Mononuclear cell (primary cell): Measurements from ENCODE around the gene MMP14. TPM values are rescaled to one million over a fixed set of nuclear protein-coding genes. Genes with fewer than 3 reads are reported as not detected.
"Not testable (repeated sequence)": the region's sequence is repeated elsewhere in the genome, so short reads cannot be mapped to it uniquely, and the experiment has no call there.

Experiments used
- H3K27me3 ChIP-seq: 2 replicates; pipeline ENCODE4 v1.6.0; 2011; ENCODE audit warnings: low read length, control low read depth; ENCODE audit not compliant: insufficient read depth
- H3K4me1 ChIP-seq: 2 replicates; pipeline ENCODE4 v1.5.1; 2011; ENCODE audit warnings: mild to moderate bottlenecking, low read length, control low read depth; ENCODE audit not compliant: insufficient read depth
- H3K4me3 ChIP-seq: 2 replicates; pipeline ENCODE4 v1.5.1; 2011; ENCODE audit warnings: mild to moderate bottlenecking, low read length, moderate library complexity
- H3K9me3 ChIP-seq: 2 replicates; pipeline ENCODE4 v1.5.1; 2011; ENCODE audit warnings: low read depth, mild to moderate bottlenecking, control low read depth, low read length
- total RNA-seq: library from RNA; depleted of rRNA; stranded (reverse); fragments of >200 nt; gene quantifications from one replicate; pipeline ENCODE4 v1.2.3, GENCODE V29; 2012

Gene MMP14
- total RNA-seq, 1 donor = 2.9 TPM

DNA sequence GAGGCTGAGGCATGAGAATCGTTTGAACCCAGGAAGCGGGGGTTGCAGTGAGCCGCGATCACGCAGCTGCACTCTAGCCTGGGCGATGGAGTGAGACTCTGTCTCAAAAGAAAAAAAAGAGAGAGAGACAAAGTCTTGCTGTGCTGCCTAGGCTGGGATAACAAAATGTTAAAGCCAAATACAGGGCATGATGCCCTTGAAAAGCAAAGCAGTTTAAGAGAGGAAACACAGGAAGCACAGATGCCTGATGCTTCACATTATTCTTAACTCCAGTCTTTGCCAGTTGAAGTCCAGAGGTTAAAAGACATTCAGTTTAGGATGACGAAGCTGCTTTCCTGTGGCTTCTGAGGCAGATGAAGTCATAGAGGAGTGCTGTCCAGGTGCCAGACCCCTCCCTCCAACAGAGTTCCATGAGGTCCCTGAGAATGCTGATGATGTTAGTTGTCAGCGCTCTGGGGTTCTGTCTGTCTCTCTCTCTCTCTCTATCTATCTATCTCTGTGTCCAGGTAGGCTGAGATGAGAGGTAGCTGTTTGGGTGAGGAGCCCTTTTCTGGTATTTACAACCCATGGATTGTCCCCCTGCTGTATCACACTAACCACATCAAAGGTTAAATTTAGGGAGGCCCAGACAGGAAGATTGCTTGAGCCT, 11.6 kb upstream of the MMP14 start:
- Histone ChIP-seq H3K27me3 (no peaks in the 10 kb centered on the region), H3K4me1 (peaks cover 38% of the 10 kb centered on the region), H3K9me3 (no peaks in the 10 kb centered on the region), H3K4me3 (no peak overlapping the region)

DNA sequence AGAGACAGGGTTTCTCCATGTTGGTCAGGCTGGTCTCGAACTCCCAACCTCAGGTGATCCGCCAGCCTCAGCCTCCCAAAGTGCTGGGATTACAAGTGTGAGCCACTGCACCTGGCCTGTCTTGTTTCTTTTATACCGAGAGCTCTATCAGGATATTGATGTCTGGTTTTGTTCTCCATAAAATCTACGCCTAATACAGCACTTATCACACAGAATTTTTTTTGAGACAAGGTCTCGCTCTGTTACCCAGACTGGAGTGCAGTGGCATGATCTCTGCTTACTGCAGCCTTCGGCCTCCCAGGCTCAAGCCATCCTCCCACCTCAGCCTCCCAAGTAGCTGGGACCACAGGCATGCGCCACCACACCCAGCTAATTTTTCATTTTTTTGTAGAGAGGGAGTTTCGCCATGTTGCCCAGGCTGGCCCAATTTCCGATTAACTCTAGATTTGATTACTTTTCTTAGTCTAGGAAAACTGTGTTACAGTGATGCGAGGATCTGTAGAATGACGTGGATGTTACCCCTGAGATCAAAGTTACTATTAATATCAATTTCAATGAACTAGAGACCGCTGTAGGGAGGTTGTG, 7.2 kb upstream of the MMP14 start:
- not testable (repeated sequence) for H3K27me3 ChIP-seq, H3K9me3 ChIP-seq
- Histone ChIP-seq H3K4me1 (peaks cover 30% of the 10 kb centered on the region), H3K4me3 (peak overlapping the region; percentile 94)

DNA sequence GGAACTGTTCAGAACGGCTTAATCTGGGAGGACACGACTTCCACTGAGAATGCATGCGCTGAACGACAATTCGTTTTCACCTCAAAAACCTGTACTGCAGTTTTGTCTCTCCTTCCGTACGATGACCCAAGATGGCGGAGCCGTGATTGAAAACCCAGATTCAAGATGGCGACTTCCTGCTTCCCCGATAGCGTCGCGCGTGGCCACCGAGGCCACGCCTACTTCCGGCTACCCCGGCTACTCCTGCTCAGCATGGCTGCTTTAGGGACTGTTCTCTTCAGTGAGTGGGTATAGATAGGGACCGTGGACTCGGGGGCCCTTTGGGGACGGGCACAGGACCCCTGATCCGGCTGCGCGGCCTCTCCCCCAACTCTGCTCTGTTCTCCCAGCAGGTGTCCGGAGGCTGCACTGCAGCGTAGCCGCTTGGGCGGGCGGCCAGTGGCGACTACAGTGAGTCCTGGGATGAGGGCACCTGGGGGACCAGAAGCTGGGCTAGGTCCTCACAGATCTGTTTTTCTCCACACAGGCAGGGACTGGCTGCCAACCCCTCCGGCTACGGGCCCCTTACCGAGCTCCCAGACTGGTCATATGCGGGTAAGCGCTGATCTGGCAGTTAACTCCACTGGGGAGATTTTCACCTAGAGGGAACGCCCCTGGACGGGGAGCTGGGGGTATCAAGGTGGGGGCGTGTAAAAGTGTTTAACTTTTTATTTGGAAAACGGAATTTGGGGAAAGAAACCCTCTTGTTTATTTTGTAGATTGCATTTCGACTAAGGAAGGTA, 6.5 kb upstream of the MMP14 start, which contains the start of gene MRPL52:
MRPL52 (plus strand) TSS at position 227 of the 782 bp plus-strand sequence; CDS start at position 253, 26 bp downstream.
- peak within 1 kb of the TSS; percentile 94 for H3K4me3 ChIP-seq
- no peaks in the 10 kb centered on the region for H3K27me3 ChIP-seq
- H3K9me3 ChIP-seq = no peaks in the 10 kb centered on the region
- H3K4me1 ChIP-seq = peaks cover 23% of the 10 kb centered on the region

DNA sequence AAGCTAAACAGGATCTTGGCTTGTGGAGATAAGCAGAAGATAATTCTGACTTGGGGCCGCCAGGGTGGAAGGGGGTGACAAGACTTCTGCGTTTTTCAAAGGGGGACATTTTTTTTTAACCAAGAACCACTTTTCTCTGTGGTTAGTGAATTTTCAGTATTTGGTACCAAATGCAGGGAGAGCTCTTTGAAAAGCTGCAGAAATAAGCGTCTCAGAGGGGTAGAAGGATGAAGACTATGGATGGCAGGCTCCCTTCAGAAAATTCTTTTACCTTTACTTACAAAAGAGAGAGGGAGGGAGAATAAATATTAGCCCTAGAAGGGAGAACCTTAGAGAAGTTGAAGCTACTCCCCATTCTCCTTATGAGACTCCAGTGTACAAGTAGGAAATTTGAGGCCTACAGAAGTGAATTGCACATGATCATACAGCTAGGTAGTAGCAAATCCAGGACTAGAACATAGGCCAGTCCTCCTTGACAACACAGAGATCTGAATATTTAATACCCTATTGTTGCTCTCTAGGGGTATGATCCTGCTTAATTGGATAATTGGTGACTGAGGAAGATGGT, 5.9 kb upstream of the MMP14 start:
- Histone ChIP-seq H3K4me3 (peak overlapping the region; percentile 94), H3K4me1 (peaks cover 20% of the 10 kb centered on the region), H3K9me3 (no peaks in the 10 kb centered on the region), H3K27me3 (no peaks in the 10 kb centered on the region)

DNA sequence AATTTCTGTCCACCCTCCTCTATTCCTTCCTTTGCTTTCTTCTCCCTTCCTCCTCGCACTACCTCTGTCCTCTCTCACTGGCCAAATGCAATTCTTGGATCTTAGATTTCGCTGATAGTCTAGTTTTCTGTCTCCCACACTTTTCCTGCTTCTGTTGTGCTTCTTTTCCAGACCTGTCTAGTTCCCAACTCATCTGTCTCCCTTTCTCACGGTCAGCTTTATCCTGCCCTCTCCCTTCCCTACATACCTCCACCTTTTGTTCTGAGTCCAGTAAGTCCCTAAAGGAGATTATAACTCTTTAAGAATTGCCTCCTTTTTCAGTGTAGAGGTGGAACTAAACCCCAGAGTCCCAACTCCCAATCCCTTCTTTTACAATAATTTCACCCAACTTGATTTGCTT, 880 bp upstream of the MMP14 start:
- Histone ChIP-seq H3K27me3 (peaks cover 12% of the 10 kb centered on the region), H3K4me1 (peaks cover 30% of the 10 kb centered on the region), H3K9me3 (no peaks in the 10 kb centered on the region), H3K4me3 (no peak overlapping the region)

DNA sequence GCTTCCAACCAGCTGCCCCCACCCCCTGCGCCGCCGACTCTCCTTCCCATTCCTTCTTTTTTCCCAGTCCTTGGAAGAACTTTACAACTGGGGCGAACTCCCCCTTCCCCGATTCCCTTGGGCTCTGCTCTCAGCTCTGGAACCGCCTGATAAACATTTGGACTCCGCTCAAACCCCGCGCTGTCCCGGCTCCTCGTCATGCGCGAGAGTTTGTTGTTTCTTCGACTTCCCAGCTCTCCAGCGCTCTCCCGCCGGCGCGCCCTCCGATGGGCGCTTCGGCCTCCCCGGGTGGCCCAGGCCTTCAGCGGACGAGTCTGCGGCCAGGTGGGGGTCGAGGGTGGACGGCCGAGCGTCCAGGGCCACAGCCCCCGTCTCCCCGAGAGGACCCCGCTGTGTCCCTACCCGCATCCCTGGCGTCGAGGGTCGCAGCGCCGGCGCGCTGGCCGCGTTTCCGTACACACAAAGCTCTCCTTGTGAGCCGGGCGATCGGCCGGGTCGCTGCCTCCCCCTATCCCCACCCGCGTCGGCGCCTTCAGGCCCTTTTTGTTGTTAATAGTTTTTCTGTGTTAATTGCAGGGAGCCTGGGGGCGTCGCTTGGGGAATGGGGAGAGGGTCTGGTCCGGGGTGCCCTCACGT, 847 bp downstream of the MMP14 start:
- Histone ChIP-seq H3K4me3 (peak overlapping the region; percentile 46), H3K27me3 (peaks cover 12% of the 10 kb centered on the region), H3K4me1 (peaks cover 21% of the 10 kb centered on the region), H3K9me3 (no peaks in the 10 kb centered on the region)

DNA sequence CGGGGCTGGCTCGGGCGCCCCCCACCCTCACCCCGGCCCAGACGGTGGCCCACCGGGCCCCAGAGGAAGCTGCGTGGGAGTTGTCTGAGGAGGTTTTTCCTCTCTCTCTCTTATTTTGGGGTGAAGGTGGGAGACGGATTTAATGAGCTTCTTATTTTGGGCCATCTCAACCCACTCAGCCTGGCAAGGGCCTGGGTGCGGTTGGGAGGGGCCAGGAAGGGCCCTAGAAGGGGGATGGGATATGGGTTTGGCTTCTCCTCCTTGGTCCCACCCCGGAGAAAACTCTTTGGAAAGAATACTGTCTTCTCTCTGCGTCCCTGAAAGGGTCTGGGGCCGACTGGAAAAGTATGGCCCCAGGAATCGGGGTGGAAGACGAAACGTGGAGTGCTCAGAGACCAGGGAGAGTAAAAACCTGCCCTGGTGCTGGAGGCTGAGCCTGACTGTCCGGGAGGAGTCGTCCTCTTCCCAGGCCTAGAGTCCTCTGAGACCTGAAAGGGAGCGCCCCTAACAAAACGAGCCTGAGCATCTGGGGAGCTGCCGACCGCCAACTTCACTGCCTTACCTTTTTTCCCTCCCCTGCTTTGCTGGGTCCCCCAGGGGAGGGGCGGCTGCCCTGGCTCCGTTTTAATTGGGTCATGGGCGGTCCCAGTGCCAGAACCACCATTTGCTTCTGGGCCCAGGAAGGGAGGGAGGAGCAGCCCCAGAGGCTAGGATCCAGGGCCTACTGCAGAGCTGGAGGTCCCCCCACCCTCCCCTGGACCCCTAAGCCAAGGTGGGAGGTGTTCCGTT, 1.6 kb downstream of the MMP14 start:
- Histone ChIP-seq H3K27me3 (peaks cover 12% of the 10 kb centered on the region), H3K4me3 (no peak overlapping the region)

DNA sequence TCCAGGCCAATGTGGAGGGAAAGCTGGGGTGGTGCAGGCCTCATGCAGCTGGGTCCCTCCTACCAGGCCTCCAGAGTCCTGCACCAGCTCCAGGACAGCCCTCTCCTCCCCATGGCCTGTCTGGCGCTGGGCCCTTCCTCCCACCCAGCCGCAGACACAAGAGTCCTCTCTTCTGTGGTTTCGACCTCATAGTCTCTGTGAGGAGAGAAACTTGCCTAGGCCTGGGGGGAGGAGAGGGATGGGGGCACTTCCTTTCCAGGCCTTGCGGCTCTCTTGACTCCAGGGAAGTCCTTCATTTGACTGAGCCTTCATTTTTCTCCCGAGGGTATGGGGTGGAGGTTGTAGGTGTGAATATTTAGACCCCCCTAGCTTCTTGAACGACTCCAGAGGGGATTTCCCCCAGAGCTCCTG, 2.3 kb downstream of the MMP14 start:
- Histone ChIP-seq H3K27me3 (peaks cover 12% of the 10 kb centered on the region), H3K4me1 (peaks cover 21% of the 10 kb centered on the region)

More for the DNA sequence above, 1.6 kb downstream of the MMP14 start:
- Histone ChIP-seq H3K9me3 (no peaks in the 10 kb centered on the region), H3K4me1 (peaks cover 21% of the 10 kb centered on the region)

DNA sequence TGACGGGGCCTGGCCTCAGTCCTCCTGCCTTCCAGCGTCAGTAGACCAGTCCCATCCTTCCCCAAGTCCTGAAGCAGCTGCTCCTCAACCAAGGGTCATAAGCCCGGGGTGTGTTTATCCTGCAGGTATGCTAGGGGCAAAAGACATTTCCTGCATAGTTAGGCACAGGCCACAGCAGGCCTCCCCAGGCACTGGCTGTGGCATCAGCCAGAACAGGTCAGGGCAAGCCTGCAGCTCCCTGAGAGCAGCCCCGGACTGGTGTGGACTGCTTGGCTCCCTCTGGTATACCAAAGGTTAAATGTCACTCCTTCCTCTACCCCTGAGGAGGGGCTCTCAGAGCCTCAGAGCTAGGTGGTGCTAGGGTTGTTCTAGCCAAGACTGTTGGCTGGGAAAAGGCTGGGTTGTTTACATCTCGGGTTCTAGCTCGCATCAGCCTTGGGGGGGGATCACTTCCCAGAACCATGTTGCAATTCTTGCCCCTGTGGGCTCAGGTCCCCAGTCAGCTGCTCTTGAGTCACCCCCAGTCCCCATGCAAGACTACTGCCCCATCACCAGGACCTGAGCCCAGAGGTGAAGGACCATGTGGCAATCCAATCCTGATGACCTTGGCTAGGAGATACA, 2.9 kb downstream of the MMP14 start:
- peaks cover 21% of the 10 kb centered on the region for H3K4me1 ChIP-seq
- H3K4me3 ChIP-seq = no peak overlapping the region
- H3K27me3 ChIP-seq = peaks cover 12% of the 10 kb centered on the region
- no peaks in the 10 kb centered on the region for H3K9me3 ChIP-seq

More for the DNA sequence above, 2.3 kb downstream of the MMP14 start:
- Histone ChIP-seq H3K9me3 (no peaks in the 10 kb centered on the region), H3K4me3 (no peak overlapping the region)

DNA sequence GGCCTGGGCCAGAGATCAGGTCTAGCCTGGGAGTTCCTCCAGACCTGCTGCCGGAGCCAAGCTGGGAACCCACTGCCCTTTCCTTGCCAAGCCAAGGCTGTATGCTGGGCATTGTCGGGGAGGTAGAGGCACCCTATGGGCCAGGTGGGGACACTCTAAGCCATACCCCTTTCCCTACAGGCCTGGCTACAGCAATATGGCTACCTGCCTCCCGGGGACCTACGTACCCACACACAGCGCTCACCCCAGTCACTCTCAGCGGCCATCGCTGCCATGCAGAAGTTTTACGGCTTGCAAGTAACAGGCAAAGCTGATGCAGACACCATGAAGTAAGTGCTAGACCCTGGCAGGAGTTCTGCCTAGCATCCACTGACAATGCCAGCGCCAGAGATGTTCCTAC, 4.9 kb downstream of the MMP14 start:
- H3K27me3 ChIP-seq = peaks cover 12% of the 10 kb centered on the region
- peaks cover 18% of the 10 kb centered on the region for H3K4me1 ChIP-seq
- H3K9me3 ChIP-seq = no peaks in the 10 kb centered on the region
- H3K4me3 ChIP-seq = no peak overlapping the region

DNA sequence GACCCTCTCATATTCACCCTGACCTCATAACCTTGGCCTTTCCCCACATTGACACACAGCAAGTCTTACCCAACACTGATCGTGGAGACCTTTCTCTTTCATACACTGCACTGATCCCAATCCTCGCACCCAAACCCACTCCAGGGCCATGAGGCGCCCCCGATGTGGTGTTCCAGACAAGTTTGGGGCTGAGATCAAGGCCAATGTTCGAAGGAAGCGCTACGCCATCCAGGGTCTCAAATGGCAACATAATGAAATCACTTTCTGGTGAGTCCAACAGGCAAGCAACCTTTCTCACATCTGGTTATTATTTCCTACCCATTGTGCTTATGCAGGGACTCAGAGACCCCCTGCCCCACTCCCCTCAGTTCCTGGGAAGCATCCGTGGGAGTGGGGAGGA, 5.4 kb downstream of the MMP14 start:
- Histone ChIP-seq H3K9me3 (no peaks in the 10 kb centered on the region), H3K4me1 (peaks cover 13% of the 10 kb centered on the region), H3K4me3 (no peak overlapping the region), H3K27me3 (peaks cover 10% of the 10 kb centered on the region)

DNA sequence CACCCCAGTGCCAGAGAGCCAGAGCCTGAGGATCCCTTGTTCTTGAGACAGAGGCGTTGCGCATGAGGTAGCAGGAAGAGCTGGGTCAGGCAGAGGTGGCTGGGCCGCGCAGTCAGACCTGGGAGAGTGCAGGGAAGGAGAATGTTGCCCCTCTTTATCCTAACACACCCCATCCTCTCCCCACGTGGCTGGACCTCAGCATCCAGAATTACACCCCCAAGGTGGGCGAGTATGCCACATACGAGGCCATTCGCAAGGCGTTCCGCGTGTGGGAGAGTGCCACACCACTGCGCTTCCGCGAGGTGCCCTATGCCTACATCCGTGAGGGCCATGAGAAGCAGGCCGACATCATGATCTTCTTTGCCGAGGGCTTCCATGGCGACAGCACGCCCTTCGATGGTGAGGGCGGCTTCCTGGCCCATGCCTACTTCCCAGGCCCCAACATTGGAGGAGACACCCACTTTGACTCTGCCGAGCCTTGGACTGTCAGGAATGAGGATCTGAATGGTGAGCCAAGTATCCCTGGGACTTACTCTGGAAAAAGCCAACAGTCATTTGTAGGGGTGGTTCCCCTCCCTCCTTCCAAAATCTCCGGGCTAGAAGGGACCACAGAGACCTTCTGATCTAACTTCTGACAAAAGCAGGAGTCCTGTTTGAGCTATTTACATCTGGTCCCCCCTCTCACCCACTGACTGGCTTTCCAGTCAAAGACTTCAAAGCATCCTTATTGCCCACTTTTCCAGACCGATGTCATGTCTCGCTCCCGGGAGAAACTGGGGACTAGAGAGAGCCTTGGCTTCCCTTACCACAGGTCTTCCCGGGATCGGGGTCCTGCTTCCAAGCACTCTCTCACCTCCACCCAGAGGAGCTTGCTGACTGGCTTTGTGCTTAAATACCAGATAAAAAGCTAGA, 6.1 kb downstream of the MMP14 start:
- Histone ChIP-seq H3K4me1 (peaks cover 6% of the 10 kb centered on the region), H3K4me3 (no peak overlapping the region), H3K27me3 (peaks cover 6% of the 10 kb centered on the region), H3K9me3 (no peaks in the 10 kb centered on the region)
